OCI-LY3 (cell line): ENCODE measurements around the gene CMIP.

Experiments used
- CTCF ChIP-seq: fragments of 200-600, 300-600 bp; sonication (generic); IDR thresholded peaks from 2 replicates; pipeline ENCODE4 v1.5.1; 2014; ENCODE audit warnings: antibody characterized with exemption, low read length, low read depth
- EZH2phosphoT487 ChIP-seq: fragments of 200-600 bp; shearing (Covaris generic); IDR thresholded peaks from 2 replicates; pipeline ENCODE4 v1.6.1; 2018; ENCODE audit warnings: antibody characterized with exemption, mixed run types, low read depth

- TF ChIP-seq CTCF (no peak), EZH2phosphoT487 (no peak)
Observed at GRCh38 chr16:81539009-81539758, 94.6 kb downstream of the CMIP start.
